Natural killer cell (primary cell): ENCODE results near the gene RAB20. TPM values are rescaled to one million over a fixed set of nuclear protein-coding genes. Genes with fewer than 3 reads are reported as not detected.

Experiments used
- ATAC-seq, 3 donors: fragments of 150-1000 bp in 2 of 3; fragments of 200-7000 bp in 1 of 3; cut with Tn5 transposase; 1 replicate in 1 of 3; 2 replicates in 2 of 3; pipeline ENCODE4 v1.10.0; 2021; ENCODE audit warnings: mild to moderate bottlenecking in 2 of 3, moderate library complexity in 2 of 3
- DNase-seq, 2 donors: peaks; one replicate each; pipeline versions ENCODE4 v3.0.0 to v3.0.0-alpha.2; 2013 to 2021; ENCODE audit warnings: mixed read lengths in 1 of 2
- H3K27ac ChIP-seq: one replicate; pipeline ENCODE4 v1.5.1; 2013; ENCODE audit warnings: mild to moderate bottlenecking, low read length
- H3K27me3 ChIP-seq: one replicate; pipeline ENCODE4 v1.6.1; 2013; ENCODE audit warnings: low read length; ENCODE audit not compliant: control insufficient read depth, insufficient read depth
- H3K36me3 ChIP-seq: one replicate; pipeline ENCODE4 v1.6.1; 2013; ENCODE audit warnings: low read length; ENCODE audit not compliant: control insufficient read depth, insufficient read depth
- H3K4me1 ChIP-seq: one replicate; pipeline ENCODE4 v1.6.1; 2013; ENCODE audit warnings: low read length; ENCODE audit not compliant: control insufficient read depth, insufficient read depth
- H3K4me3 ChIP-seq: one replicate; pipeline ENCODE4 v1.5.1; 2013; ENCODE audit warnings: low read length
- H3K9me3 ChIP-seq: one replicate; pipeline ENCODE4 v1.6.1; 2013; ENCODE audit warnings: low read length; ENCODE audit not compliant: control insufficient read depth, insufficient read depth
- H3K27ac Mint-ChIP-seq, 2 donors: one replicate each; pipeline ENCODE4 v1.8.0; 2022; ENCODE audit warnings: mild to moderate bottlenecking in 2 of 2, mixed read lengths in 2 of 2, moderate library complexity in 1 of 2
- H3K27me3 Mint-ChIP-seq, 2 donors: one replicate each; pipeline ENCODE4 v1.8.0; 2022; ENCODE audit warnings: low read depth in 2 of 2, mixed read lengths in 2 of 2
- H3K36me3 Mint-ChIP-seq: one replicate; pipeline ENCODE4 v1.8.0; 2022; ENCODE audit warnings: mixed read lengths
- H3K4me1 Mint-ChIP-seq, 2 donors: one replicate each; pipeline ENCODE4 v1.8.0; 2022; ENCODE audit warnings: mixed read lengths in 2 of 2
- H3K4me3 Mint-ChIP-seq: one replicate; pipeline ENCODE4 v1.8.0; 2022; ENCODE audit warnings: mild to moderate bottlenecking, moderate library complexity, mixed read lengths
- H3K9me3 Mint-ChIP-seq, 2 donors: one replicate each; pipeline ENCODE4 v1.8.0; 2022; ENCODE audit warnings: mixed read lengths in 2 of 2
- WGBS: methylation state at CpG from one replicate; pipeline ENCODE4 v1.1.7; 2013; ENCODE audit warnings: missing lambda C conversion rate; ENCODE audit not compliant: insufficient coverage; 5-methylcytosine and 5-hydroxymethylcytosine counted together
- intact Hi-C: fragments of 100-400 bp; cut with micrococcal nuclease; formaldehyde crosslinking; loops from one replicate; pipeline ENCODE4 v1.14.2; 2022
- total RNA-seq, 4 donors: library from RNA; stranded (reverse); fragments of 120-200 nt in 1 of 4; gene quantifications; one replicate each; pipeline versions ENCODE4 v1.2.3 to v1.2.4, GENCODE V29; 2013 to 2022
- TF ChIP-seq, protein P1 (sequence below): fragments of 200-600 bp; IDR thresholded peaks from one replicate; pipeline ENCODE4 v1.8.0; 2022; ENCODE audit warnings: antibody characterized with exemption

Gene RAB20
- total RNA-seq, 3 donors from 2014 or later (not counting 1 experiment from before 2014, with no cell fraction given), result 1.0 to 3.3 (median 1.2) TPM

GRCh38 chr13:110523838-110524540 lies 37.5 kb downstream of the RAB20 start:
- Mint-ChIP-seq H3K4me1 (peaks cover 10 to 15% of the 10 kb centered on the region in 2 donors), H3K27me3 (peaks cover 0 to 6% of the 10 kb centered on the region in 2 donors), H3K27ac (peak overlapping the region in 1 of 2 donors; percentile 53), H3K9me3 (no peaks in the 10 kb centered on the region), H3K36me3 (no peaks in the 10 kb centered on the region), H3K4me3 (no peak overlapping the region)
- ATAC-seq, result no peak
- H3K36me3 ChIP-seq, result no peaks in the 10 kb centered on the region
- peaks cover 38% of the 10 kb centered on the region for H3K4me1 ChIP-seq
- H3K27ac ChIP-seq, result no peak overlapping the region
- H3K9me3 ChIP-seq, result no peaks in the 10 kb centered on the region
- TF ChIP-seq, protein P1, sequence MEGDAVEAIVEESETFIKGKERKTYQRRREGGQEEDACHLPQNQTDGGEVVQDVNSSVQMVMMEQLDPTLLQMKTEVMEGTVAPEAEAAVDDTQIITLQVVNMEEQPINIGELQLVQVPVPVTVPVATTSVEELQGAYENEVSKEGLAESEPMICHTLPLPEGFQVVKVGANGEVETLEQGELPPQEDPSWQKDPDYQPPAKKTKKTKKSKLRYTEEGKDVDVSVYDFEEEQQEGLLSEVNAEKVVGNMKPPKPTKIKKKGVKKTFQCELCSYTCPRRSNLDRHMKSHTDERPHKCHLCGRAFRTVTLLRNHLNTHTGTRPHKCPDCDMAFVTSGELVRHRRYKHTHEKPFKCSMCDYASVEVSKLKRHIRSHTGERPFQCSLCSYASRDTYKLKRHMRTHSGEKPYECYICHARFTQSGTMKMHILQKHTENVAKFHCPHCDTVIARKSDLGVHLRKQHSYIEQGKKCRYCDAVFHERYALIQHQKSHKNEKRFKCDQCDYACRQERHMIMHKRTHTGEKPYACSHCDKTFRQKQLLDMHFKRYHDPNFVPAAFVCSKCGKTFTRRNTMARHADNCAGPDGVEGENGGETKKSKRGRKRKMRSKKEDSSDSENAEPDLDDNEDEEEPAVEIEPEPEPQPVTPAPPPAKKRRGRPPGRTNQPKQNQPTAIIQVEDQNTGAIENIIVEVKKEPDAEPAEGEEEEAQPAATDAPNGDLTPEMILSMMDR, result no peak
- WGBS, result 85% methylated on average over 17 of the region's 17 CpGs
- DNase-seq, result no peak
- H3K27me3 ChIP-seq, result no peaks in the 10 kb centered on the region
- intact Hi-C loops, result no loop called here
- H3K4me3 ChIP-seq, result no peak overlapping the region

- H3K9me3 ChIP-seq, result no peaks in the 10 kb centered on the region
- peaks cover 38% of the 10 kb centered on the region for H3K4me1 ChIP-seq
- ATAC-seq (no peak), DNase-seq (no peak)
- no peaks in the 10 kb centered on the region for H3K9me3 Mint-ChIP-seq
- intact Hi-C loops, result no loop called here
- no peak overlapping the region for H3K27ac Mint-ChIP-seq
- H3K27me3 Mint-ChIP-seq, result peaks cover 0 to 6% of the 10 kb centered on the region in 2 donors
- WGBS, result 56% methylated on average over 9 of the region's 9 CpGs
- no peaks in the 10 kb centered on the region for H3K36me3 ChIP-seq
- H3K4me3 ChIP-seq, result no peak overlapping the region
- no peaks in the 10 kb centered on the region for H3K36me3 Mint-ChIP-seq
- H3K4me1 Mint-ChIP-seq, result peaks cover 10 to 15% of the 10 kb centered on the region in 2 donors
- no peak overlapping the region for H3K4me3 Mint-ChIP-seq
- TF ChIP-seq, protein P1, result no peak
- H3K27ac ChIP-seq, result no peak overlapping the region
- no peaks in the 10 kb centered on the region for H3K27me3 ChIP-seq
These were observed 38.3 kb downstream of the RAB20 start for GRCh38 chr13:110523180-110523579.

- TF ChIP-seq, protein P1, result no peak
- H3K27me3 ChIP-seq, result no peaks in the 10 kb centered on the region
- no peak overlapping the region for H3K27ac ChIP-seq
- no peak overlapping the region for H3K4me3 ChIP-seq
- Mint-ChIP-seq H3K36me3 (no peaks in the 10 kb centered on the region), H3K9me3 (no peaks in the 10 kb centered on the region), H3K27ac (no peak overlapping the region), H3K27me3 (peaks cover 0 to 6% of the 10 kb centered on the region in 2 donors), H3K4me1 (peaks cover 10 to 15% of the 10 kb centered on the region in 2 donors), H3K4me3 (no peak overlapping the region)
- ATAC-seq (no peak), DNase-seq (no peak)
- no peaks in the 10 kb centered on the region for H3K36me3 ChIP-seq
- intact Hi-C loops, result no loop called here
- 86% methylated on average over 5 of the region's 5 CpGs for whole genome bisulfite sequencing
- H3K9me3 ChIP-seq, result no peaks in the 10 kb centered on the region
- H3K4me1 ChIP-seq, result peaks cover 38% of the 10 kb centered on the region
These were observed 38.8 kb downstream of the RAB20 start for GRCh38 chr13:110522721-110523120.

DNA sequence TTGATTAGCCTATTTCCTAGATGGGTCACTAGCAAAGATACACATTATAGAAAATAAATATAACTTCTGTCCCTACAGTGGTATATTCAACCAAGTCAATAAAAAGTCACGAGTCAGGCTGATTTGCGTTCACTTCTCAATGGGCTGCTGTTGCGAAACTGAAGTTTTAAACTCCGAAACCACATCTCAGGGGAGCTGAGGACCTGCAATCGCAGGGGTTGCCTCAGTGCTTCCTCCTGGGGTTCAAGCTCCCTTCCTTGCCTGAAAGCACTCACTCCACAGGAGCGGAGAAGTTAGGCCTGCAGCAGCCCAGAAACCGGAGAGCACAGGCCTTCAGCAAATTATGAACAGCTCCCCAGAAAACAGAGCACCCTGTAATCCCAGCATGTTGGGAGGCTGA lies 39.6 kb downstream of the RAB20 start:
- TF ChIP-seq, protein P1, result no peak
- Mint-ChIP-seq H3K27me3 (peaks cover 0 to 6% of the 10 kb centered on the region in 2 donors), H3K27ac (no peak overlapping the region), H3K4me1 (peaks cover 10 to 15% of the 10 kb centered on the region in 2 donors), H3K4me3 (no peak overlapping the region), H3K36me3 (no peaks in the 10 kb centered on the region), H3K9me3 (no peaks in the 10 kb centered on the region)
- no peaks in the 10 kb centered on the region for H3K9me3 ChIP-seq
- H3K4me1 ChIP-seq, result peaks cover 38% of the 10 kb centered on the region
- no peak for DNase-seq
- H3K27me3 ChIP-seq, result no peaks in the 10 kb centered on the region
- H3K4me3 ChIP-seq, result no peak overlapping the region
- no peaks in the 10 kb centered on the region for H3K36me3 ChIP-seq
- intact Hi-C loops, result no loop called here
- ATAC-seq, result no peak
- WGBS, result 67% methylated on average over 6 of the region's 7 CpGs
- no peak overlapping the region for H3K27ac ChIP-seq
